GM21619 (cell line): ENCODE measurements around the gene FAM107B.

Source experiments
- ATAC-seq: cut with Tn5 transposase; IDR thresholded peaks from one replicate; pipeline ENCODE4 v1.9.1; 2021; ENCODE audit not compliant: unreplicated experiment

FAM107B gene

GRCh38 chr10:14510346-14510745, 264.4 kb downstream of the FAM107B start:
- no peak for ATAC-seq

DNA sequence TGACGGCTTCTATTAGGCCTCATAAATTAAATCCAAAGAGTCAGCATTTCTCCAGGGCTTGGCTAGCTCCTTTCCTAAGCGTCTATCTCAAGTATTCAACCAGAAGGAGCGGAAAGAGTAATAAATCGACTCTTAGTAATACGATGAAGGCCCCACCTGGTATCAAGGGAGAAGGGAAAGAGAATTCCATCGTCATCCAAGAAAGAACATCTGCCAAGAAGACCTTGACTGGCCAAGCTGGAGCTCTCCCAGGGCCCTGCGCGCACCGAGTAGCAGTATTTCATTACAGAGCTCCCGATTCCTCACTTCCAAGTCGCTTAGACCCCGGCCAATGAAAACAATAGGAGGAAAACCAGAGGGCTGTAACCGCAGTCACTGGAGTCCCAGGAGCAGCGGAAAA, 266.0 kb downstream of the FAM107B start:
- ATAC-seq, result no peak

DNA sequence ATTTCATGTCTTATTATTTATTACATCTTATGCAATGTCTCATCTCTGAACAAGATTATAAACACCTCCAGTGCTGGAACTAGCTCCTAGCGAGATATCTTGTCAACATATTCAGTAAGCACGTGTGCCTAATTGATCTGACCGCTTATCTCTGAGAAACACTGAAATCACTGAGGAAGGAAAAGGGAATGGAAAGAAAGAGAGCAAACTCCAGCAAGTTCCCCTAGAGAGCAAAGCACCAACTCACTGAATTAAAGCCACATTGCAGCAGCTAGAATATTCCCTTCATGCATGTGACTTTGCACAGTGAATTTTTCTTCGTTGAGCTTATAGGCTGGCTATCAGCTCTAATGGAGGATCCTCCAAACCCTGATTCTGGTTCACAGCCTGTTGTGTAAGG, 266.9 kb downstream of the FAM107B start:
- ATAC-seq, result no peak

DNA sequence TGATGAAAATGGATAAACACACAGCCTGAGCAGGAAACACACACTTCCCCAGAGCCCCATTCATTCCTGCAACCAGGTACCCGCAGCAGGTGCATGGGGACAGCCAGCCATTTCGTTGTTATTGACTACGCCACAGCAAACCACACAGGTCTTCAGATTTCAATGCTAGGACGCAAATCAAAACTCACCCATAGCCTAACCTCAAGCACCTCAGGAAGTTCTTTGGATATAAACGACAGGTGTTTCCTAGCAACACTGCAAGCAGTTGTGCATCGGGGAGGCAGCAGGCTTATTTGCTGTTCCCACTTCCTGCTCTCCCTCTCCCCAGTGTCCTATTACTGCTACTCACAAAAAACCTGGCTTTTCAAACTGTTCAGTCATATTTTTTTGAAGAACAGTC, 267.5 kb downstream of the FAM107B start:
- ATAC-seq, result no peak

DNA sequence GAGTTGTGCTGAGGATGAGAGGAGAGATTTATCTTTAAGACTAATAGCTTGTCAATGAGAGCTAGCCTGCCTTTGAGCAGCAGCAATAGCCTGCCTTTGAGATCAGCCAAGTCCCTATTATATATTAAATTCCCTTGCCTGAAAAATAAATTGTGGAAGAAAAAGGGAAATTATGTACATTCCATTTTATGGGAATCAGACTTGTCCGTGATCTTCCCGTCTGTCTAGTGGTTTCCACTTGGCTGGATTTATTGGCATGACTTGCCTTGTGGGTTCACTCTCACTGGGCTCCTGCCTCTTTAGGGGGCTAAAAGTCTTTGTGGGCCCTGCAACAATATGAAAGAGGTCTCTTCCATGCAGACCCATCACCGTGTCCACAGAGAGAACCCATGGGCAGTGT, 272.3 kb downstream of the FAM107B start:
- ATAC-seq, result no peak

GRCh38 chr10:14500172-14500765, 274.4 kb downstream of the FAM107B start:
- no peak for ATAC-seq

GRCh38 chr10:14499601-14499904, 275.1 kb downstream of the FAM107B start:
- no peak for ATAC-seq

DNA sequence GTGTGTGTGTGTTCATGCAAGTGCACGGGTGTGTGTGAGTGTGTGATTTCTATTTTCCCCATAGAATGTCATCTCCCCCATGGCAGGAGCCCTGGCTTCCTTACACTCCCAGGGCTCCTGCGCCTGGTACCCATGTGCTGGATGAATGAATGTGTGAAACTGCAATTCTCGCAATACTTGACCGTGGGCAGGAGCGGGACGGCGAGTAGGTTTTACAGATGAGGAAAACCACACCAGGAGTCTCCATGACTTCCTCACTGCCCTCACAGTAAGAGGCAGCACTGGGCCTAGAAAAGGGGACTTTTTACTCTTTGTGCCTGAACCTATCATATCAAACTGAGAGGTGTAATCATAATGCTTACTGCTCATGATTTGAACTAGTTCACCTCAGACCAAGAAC, 276.4 kb downstream of the FAM107B start:
- ATAC-seq, result no peak

GRCh38 chr10:14491811-14492210, 282.9 kb downstream of the FAM107B start:
- ATAC-seq, result no peak

DNA sequence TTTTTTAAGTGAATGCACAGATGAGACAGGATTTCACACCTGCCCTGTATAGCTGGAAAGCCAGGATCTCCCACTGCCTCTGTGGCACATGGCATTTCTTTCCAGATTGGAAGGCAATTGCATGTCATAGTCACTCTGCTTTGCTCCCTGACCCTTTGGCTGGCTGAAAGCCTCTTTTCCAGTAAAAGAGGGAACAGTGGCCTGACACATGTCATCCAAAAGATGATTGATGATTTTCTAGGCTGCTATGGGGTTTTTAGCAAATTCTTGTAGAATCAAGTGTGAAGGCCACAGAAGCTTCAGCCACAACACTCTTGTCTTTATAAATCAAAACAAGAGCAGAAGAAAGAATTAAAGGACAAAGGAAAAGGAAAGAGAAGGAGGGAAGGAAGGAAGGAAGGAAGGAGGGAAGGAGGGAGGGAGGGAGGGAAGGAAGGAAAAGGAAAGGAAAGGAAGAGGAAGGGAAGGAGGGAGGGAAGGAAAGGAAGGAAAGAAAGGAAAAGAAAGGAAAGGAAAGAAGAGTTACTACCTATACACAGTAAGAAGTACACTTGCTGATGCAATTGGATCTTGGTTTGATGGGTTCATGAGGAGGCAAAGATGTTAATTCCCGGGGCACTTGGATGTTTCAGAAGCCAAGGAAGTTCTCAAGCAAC, 285.0 kb downstream of the FAM107B start:
- no peak for ATAC-seq

DNA sequence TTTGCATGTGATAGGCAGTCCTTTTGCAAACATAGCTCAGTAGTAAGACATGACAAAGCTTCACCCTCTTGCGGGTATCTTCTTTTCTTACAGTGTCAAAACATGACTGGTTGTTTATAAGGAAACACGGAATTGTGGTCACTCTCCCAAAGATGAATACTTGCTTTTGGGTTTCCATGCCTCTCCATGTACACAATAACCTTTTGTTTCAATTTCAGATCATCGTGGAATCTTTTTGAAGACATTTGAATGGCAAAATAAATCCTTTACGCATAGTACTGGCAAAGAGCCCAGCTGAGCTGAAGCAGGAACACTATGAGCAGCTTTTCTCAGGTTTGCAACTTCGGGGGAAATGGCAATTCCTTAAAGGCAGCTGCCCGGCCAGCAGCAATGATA, 287.2 kb downstream of the FAM107B start:
- no peak for ATAC-seq

DNA sequence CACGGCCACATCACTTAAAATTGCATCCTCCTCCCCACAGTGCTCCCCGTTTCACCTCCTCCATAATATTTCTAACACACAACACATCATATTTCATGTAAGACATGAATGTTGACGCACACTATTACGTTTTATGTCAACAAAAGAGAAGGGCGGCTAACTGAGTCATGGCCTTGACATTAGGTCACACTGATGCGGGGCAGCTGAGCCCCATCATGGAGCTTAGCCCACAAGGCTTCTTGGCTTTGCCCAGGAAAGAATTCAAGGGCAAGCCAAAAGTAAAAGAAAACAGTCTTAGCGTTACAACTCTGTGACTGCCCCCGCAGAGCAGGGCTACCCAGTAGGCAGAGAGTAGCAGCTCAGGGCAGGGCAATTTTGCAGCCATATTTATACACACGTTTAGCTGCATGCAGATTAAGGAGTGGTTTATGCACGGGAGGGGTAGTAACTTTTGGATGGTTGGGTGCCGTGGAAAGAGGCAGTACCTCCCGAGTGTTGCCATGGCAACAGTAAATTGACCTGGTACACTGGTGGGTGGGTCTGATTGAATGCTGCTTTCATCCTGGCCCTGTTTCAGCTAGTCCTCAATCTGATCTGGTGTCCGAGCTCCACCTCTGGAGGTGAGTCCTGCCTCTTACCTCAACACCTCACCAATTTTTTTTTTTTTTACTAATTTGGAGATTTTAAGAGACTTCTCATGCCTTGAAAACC, 287.8 kb downstream of the FAM107B start:
- ATAC-seq, result no peak

DNA sequence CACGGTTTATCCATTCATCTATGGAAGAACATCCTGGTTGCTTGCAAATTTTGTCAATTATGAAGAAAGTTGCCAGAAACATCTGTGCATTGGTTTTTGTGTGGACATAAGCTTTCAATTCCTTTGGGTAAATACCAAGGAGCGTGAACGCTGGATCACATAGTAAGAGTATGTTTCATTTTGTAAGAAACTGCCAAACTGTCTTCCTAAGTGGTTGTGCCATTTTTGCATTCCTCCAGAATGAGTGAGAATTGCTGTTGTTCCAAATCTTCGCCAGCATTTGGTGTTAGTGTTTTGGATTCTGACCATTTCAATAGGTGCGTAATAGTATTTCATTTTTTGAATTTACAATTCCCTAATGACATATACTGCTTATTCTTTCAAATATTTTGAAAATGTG, 288.7 kb downstream of the FAM107B start:
- no peak for ATAC-seq

DNA sequence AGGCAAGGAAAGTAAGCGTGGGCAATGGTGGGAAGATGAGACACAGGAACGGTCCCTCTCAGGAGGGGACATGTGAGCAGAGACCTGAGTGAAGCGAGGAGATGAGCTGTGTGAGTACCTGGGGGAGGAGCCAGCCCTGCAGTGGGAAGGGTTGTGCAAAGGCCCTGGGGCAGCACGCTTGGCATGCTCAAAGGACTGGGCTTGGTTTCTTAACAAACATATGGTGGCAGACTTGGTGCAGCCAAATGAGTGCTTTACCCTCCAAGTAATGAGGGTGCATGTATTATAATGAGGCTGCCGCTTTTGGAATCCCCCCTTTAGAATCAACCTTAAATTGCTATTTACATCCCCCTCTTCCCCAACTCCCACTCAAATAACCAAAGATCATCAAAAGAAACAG, 291.3 kb downstream of the FAM107B start:
- no peak for ATAC-seq

DNA sequence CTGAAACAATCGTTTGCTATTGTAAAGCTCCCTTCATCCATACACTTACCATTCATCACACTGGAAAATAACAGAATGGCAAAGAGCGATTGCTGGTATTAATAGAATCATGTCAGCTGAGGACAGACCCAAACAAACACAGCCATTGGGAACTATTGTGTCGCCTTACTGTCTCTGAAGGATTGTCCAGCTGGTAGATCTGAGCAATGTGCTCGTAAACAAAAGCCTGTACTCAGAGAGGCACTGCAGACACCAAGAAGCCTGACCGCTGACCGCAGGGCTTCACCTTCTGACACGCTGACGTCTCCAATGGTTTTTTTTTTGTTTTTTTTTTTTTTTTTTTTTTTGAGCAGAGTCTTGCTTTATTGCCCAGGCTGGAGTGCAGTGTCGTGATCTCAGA, 292.9 kb downstream of the FAM107B start:
- no peak for ATAC-seq

DNA sequence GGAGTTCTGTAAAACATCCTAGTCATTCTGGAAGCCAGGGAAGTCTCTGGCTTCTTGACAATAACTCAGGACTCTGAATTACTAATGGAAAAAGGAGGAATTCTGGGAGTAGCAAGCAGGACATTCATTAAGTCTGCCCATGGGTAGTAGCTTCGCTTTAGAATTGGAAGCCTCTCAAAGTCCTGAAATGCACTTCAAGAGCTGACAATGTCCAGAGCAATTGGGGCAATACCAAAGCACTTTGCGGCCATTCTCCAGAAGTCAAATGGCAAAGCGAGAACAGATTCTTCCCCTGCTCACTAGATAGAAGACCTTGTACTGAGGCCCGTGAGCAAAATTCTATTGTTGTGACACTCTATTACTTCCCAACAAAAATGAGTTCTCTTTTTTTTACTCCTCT, 293.7 kb downstream of the FAM107B start:
- no peak for ATAC-seq

GRCh38 chr10:14478604-14479003, 296.1 kb downstream of the FAM107B start:
- ATAC-seq, result no peak

- ATAC-seq, result no peak
Observed at GRCh38 chr10:14478201-14478600, 296.5 kb downstream of the FAM107B start.

GRCh38 chr10:14477408-14477710, 297.3 kb downstream of the FAM107B start:
- no peak for ATAC-seq

DNA sequence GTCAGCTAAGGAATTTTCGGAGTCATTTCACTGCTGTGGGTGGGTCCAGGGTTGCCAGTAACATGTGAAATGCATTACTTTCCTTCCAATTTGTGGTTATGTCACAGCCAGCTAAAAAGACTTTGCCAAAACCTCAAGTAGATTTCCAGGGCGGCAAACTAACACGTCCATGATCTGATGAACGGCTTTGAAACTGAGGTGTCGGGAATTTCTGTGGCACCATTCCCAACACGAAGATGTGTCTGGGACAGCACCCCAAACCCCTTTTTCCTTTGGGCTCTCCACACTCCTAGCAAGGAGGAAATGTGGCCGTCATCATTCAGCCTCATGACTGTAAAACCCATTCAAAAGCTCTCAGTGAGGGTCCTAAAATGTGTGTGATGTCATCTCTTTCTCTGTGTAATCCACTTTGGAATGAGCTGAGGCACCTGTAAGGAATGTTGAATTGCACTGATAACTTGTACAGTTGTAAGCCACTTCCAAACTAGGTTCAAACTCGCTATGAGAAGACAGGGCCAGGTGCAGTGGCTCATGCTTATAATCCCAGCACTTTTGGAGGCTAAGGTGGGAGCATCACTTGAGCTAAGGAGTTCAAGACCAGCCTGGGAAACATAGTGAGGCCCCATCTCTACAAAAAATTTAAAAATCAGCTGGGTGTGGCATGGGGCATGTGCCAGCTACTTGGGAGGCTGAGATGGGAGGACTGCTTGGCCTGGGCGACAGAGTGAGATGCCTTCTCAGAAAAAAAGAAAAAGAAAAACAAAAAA, 297.9 kb downstream of the FAM107B start:
- ATAC-seq, result no peak

- no peak for ATAC-seq
Observed at GRCh38 chr10:14476006-14476405, 298.7 kb downstream of the FAM107B start.

GRCh38 chr10:14474656-14475055, 300.0 kb downstream of the FAM107B start:
- no peak for ATAC-seq
